Measurements from ENCODE around the gene CCNQ. TPM values are rescaled to one million over a fixed set of nuclear protein-coding genes. Genes with fewer than 3 reads are reported as not detected.

The CCNQ gene
- total and polyA plus RNA-seq, 8 donors, result 6.7 to 32.1 (median 8.5) TPM

GRCh38 chrX:153560466-153560865 is 38.5 kb downstream of the CCNQ start:
- Histone ChIP-seq H3K4me1 (no peaks in the 10 kb centered on the region), H3K27me3 (peaks cover 0 to 6% (median 0%) of the 10 kb centered on the region in 4 donors), H3K36me3 (no peaks in the 10 kb centered on the region), H3K27ac (no peak overlapping the region), H3K9me3 (no peaks in the 10 kb centered on the region), H3K4me3 (no peak overlapping the region)
- intact Hi-C loops (cut with DNase I), result no loop called here
- FAIRE-seq (no peak), ATAC-seq (no peak), DNase-seq (no peak)
- TF ChIP-seq CTCF (IDR thresholded peaks at IDR 0.05), result no peak
- WGBS, 2 donors, result 81 to 86% methylated on average over 22 of the region's 22 CpGs

- Histone ChIP-seq H3K4me3 (no peak overlapping the region), H3K27me3 (peaks cover 0 to 8% (median 0%) of the 10 kb centered on the region in 4 donors), H3K36me3 (no peaks in the 10 kb centered on the region), H3K9me3 (no peaks in the 10 kb centered on the region), H3K4me1 (no peaks in the 10 kb centered on the region), H3K27ac (no peak overlapping the region)
- FAIRE-seq, result no peak
- no peak for DNase-seq
- intact Hi-C loops (cut with DNase I), result loop anchor here in 1 of 3 donors (10.0 kb wide), 1 partner anchor 85 kb away; the partner anchor contains the start of gene DUSP9
- no peak for ATAC-seq
- WGBS, 2 donors, result 68 to 71% methylated on average over 8 to 9 of the region's 9 CpGs
- no peak for TF ChIP-seq CTCF (IDR thresholded peaks at IDR 0.05)
These were observed 38.9 kb downstream of the CCNQ start for GRCh38 chrX:153560000-153560399.

GRCh38 chrX:153557618-153558355 is 41.2 kb downstream of the CCNQ start:
- Histone ChIP-seq H3K9me3 (no peaks in the 10 kb centered on the region), H3K27me3 (peaks cover 0 to 4% (median 0%) of the 10 kb centered on the region in 4 donors), H3K27ac (no peak overlapping the region), H3K4me1 (no peaks in the 10 kb centered on the region), H3K4me3 (no peak overlapping the region), H3K36me3 (no peaks in the 10 kb centered on the region)
- TF ChIP-seq CTCF (IDR thresholded peaks at IDR 0.05), result no peak
- intact Hi-C loops (cut with DNase I), result loop anchor here in 1 of 3 donors (10.0 kb wide), 1 partner anchor 87 kb away; the partner anchor contains the start of gene DUSP9
- DNase-seq, result no peak
- FAIRE-seq, result no peak
- no peak for ATAC-seq
- 71 to 73% methylated on average over 19 of the region's 19 CpGs for WGBS, 2 donors

- ATAC-seq, result no peak
- H3K27ac ChIP-seq, result no peak overlapping the region
- 72 to 78% methylated on average over 12 of the region's 12 CpGs for WGBS, 2 donors
- DNase-seq, result no peak
- FAIRE-seq, result no peak
- no peaks in the 10 kb centered on the region for H3K4me1 ChIP-seq
- H3K27me3 ChIP-seq, result peaks cover 0 to 4% (median 0%) of the 10 kb centered on the region in 4 donors
- no peaks in the 10 kb centered on the region for H3K9me3 ChIP-seq
- H3K36me3 ChIP-seq, result no peaks in the 10 kb centered on the region
- no peak overlapping the region for H3K4me3 ChIP-seq
- TF ChIP-seq CTCF (IDR thresholded peaks at IDR 0.05), result no peak
- intact Hi-C loops (cut with DNase I), result loop anchor here in 1 of 3 donors (10.0 kb wide), 1 partner anchor 88 kb away; the partner anchor contains the start of gene DUSP9
These were observed 42.2 kb downstream of the CCNQ start for GRCh38 chrX:153556767-153557166.

Data from pancreas (tissue), 10 donors.